Posterior vena cava (tissue), 2 donors: ENCODE data around the gene MAP3K6. TPM values are rescaled to one million over a fixed set of nuclear protein-coding genes. Genes with fewer than 3 reads are reported as not detected.
"Not testable (repeated sequence)": the region's sequence is repeated elsewhere in the genome, so short reads cannot be mapped to it uniquely, and the experiment has no call there.

Experiments used
- DNase-seq: peaks from one replicate; pipeline ENCODE4 v3.0.0-alpha.2; 2020; ENCODE audit warnings: low spot score
- intact Hi-C, 2 donors: fragments of 100-400 bp; cut with DNase I; formaldehyde crosslinking; loops; one replicate each; pipeline versions ENCODE4 v1.14.1 to v1.14.2; 2022 to 2023
- long read RNA-seq, 2 donors: library from polyadenylated mRNA; unstranded; transcript quantifications; one replicate each; pipeline ENCODE4 v2.0.0, GENCODE V29; 2020 to 2021
- total RNA-seq, 2 donors: library from RNA; stranded (reverse); fragmentation: NEBNext Ultra II Directional; extraction: Animal tissue kit (Norgen Biotek cat#: 25700); gene quantifications; one replicate each; pipeline ENCODE4 v1.2.1, GENCODE V29; 2021
- donor health status: DM: yes; HTN: yes; CAD: no.
- donor health status: DM: yes; HTN: yes; CAD: no.

The MAP3K6 gene, protein sequence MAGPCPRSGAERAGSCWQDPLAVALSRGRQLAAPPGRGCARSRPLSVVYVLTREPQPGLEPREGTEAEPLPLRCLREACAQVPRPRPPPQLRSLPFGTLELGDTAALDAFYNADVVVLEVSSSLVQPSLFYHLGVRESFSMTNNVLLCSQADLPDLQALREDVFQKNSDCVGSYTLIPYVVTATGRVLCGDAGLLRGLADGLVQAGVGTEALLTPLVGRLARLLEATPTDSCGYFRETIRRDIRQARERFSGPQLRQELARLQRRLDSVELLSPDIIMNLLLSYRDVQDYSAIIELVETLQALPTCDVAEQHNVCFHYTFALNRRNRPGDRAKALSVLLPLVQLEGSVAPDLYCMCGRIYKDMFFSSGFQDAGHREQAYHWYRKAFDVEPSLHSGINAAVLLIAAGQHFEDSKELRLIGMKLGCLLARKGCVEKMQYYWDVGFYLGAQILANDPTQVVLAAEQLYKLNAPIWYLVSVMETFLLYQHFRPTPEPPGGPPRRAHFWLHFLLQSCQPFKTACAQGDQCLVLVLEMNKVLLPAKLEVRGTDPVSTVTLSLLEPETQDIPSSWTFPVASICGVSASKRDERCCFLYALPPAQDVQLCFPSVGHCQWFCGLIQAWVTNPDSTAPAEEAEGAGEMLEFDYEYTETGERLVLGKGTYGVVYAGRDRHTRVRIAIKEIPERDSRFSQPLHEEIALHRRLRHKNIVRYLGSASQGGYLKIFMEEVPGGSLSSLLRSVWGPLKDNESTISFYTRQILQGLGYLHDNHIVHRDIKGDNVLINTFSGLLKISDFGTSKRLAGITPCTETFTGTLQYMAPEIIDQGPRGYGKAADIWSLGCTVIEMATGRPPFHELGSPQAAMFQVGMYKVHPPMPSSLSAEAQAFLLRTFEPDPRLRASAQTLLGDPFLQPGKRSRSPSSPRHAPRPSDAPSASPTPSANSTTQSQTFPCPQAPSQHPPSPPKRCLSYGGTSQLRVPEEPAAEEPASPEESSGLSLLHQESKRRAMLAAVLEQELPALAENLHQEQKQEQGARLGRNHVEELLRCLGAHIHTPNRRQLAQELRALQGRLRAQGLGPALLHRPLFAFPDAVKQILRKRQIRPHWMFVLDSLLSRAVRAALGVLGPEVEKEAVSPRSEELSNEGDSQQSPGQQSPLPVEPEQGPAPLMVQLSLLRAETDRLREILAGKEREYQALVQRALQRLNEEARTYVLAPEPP (N-terminal part only)
- total RNA-seq: 10 to 100 TPM; 72.8 to 94.3 TPM
- long read RNA-seq, donor 1, full-length matches to known transcripts: 8 of 40 reads
- long read RNA-seq, donor 1, partial matches to known transcripts: 23 of 40 reads
- long read RNA-seq, donor 1, other reads (novel, unspliced or antisense): 9 of 40 reads
- long read RNA-seq, donor 2, transcript MAP3K6-203 (5 exons, 956 nt): major isoform, 9 of 76 reads
- long read RNA-seq, donor 2, partial matches to known transcripts: 60 of 76 reads
- long read RNA-seq, donor 2, other reads (novel, unspliced or antisense): 7 of 76 reads

DNA sequence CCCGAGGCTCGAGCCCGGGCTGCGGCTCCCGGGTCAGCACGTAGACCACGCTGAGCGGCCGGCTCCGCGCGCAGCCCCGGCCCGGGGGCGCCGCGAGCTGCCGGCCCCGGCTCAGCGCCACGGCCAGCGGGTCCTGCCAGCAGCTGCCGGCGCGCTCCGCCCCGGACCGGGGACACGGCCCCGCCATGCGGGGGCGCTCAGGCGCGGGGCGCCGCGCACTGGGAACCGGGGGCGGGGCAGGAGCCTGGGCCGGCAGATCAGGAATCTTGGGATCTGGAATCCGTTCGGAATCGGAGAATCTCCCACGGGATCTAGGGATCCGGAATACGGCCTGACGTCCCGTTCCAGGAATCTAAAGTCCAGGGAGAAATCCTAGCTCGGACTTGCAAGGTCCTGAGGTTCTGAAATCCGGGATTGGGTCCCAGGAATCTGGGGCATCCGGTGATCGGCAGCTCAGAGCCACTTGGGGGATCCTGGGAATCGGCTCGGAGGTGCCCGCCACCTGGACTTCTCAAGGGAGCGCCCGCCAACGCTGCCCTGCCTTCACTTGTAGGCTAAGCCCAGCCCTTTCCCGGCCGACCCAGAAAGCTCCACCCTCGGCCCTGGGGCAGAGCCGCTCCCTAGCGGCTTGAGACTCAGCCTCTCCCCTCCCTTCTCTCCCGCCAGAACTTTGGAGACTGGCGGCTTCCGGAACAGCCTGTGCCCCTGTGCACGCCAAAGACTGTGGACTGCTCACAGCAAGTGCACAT, at the start of gene MAP3K6:
Gene MAP3K6 (minus strand): TSS at position 551 of the 749 bp plus-strand sequence. CDS start 364 bp downstream, at position 187.
- intact Hi-C loops: no loop called here
- peak; percentile 96 for DNase-seq

DNA sequence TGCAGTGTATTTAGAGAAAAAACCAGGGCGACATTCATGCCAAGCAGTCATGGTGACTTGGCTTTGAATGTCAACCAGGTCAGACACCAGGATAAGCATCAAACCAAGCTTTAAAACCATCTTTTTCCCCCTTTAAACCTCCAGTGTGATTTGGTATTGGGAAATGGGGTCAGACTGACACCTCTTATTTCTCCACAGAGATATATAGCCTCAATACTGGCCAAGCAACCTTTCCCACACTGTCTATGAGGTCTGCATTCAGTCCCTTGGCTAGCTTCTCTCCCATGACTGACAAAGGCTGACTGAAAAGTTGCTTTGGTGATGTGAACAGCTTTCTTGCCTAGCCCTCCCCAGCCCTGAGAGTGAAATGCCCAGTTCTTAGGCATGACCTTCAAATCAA, 47.3 kb upstream of the MAP3K6 start:
- intact Hi-C loops: loop anchor here in 1 of 2 donors (5.0 kb wide), 1 partner anchor 173 kb away; no protein-coding TSS in a partner anchor
- no peak for DNase-seq

DNA sequence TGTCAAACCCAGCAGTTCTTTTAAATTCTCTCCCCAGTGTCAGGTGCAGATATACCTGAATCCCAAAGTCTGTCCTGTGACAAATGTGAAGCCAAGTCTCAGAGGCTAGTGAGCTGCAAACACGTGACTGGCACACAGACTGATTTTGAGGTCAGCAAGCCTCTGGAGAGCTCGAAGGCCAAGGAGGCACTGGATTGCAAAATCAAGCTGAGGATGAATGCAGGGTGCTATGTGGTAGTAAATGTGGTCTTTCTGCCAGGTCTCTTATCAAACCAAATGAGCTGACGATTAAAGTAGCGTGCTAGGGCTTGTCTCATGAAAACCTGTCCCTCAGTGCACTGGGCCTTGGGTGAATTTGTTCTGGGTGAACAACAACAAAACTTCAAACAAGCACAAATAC, 46.2 kb upstream of the MAP3K6 start:
- intact Hi-C loops: loop anchor here in 1 of 2 donors (5.0 kb wide), 1 partner anchor 174 kb away; no protein-coding TSS in a partner anchor
- no peak for DNase-seq

DNA sequence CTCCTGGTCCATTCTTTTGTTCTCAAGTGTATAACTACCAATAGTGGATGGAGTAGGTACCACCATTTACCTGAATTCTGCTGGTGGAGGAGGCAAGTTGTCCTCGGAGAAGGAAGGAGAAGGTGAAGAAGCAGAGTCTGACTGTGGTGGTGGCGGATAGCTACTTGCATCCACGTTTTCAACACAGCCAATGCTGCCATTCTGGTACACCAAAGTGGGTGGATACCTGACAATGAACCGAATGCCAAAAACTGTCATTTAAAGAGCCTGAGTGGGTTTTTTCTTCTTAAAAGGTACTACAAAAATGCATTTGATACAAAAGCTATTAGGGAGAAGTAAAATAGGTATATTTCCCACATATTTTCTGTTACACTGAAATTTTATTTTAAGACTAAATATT, 45.7 kb upstream of the MAP3K6 start:
- peak; percentile 11 for DNase-seq
- intact Hi-C loops: loop anchor here in 1 of 2 donors (5.0 kb wide), 1 partner anchor 175 kb away; no protein-coding TSS in a partner anchor

DNA sequence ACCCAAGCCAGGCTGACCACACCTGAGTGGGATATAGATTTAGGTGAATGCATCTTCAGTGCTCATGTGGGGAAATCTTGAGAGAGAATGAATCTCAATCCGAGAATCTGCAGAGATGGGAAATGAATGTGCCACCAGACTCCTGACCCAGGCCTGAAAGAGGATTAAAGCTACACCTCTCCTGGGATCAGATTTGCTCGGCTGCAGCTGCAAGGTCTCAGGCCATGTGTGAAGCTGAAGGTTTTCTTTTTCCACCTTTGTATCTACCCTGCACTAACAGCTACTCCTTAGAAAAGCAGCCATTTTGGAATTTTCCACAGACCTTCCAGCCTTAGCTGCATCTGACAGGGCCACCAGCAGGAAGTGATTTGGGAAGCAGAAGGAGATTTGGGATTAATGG, 43.9 kb upstream of the MAP3K6 start:
- DNase-seq: no peak
- intact Hi-C loops: loop anchor here in 1 of 2 donors (5.0 kb wide), 1 partner anchor 177 kb away; no protein-coding TSS in a partner anchor

DNA sequence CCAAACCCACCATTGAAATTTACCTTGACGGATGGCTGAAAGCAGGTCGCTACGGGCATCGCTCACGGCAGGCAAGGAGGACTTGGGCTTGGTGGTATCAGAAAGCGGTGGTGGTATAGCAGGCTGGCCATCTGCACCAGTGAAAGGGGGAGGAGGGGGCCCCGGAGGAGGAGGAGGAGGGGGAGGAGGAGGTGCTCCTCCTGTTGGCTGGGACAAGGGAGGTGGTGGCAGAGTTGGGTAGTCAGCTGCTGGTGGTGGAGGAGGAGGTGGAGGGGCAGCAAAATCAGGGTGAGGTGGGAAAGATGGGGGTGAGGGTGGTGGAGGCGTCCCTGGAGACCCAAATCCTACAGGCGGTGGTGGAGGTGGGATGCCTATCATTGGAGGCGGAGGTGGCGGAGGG, 42.9 kb upstream of the MAP3K6 start:
- DNase-seq: peak; percentile 75
- intact Hi-C loops: loop anchor here (5.0 kb wide), 2 partner anchors 178 to 193 kb away; partner anchors contain the start of gene AHDC1 (in 1 of the 2)

DNA sequence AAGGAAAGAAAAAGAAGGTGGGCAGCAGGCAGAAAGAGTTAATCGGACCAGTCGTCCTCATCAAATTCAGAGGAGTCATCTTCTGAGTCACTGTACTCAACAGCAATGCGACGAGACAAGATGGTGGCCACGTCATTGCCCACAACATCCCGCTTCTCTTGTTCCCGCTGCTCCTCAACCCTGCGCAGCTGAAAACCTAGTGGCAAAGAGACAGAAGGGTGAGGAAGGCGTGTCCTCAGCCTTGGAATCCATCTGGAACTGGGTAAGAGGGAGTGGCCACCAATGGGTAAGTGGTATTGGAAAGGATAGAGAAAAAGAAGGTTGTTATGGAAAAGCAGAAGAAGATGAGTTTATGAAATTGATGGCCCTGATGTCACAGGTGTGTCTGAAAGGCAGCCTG, 41.4 kb upstream of the MAP3K6 start:
- peak; percentile 15 for DNase-seq
- intact Hi-C loops: loop anchor here in 1 of 2 donors (5.0 kb wide), 1 partner anchor 194 kb away; the partner anchor contains the start of gene AHDC1

DNA sequence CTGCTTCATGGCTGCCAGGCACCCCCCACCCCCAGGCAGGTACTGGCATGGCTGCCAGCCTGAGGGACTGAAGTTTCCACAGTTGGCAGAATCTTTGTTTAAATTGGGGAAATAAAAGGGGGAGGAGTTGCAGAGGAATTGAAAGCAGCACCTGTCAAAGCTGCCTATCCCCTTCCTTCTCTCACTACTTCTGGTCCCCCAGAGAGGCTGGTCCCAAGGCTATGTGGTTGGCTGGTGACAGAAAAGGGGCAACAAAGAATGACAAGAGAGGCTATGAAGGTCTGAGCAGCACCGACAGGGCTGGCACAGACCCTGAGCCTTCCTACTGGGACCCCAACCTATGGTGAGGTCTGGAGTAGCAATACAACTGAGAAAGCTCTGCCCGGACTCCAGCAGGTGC, 40.0 kb upstream of the MAP3K6 start:
- peak; percentile 35 for DNase-seq
- intact Hi-C loops: loop anchor here in 1 of 2 donors (5.0 kb wide), 1 partner anchor 196 kb away; the partner anchor contains the start of gene AHDC1

DNA sequence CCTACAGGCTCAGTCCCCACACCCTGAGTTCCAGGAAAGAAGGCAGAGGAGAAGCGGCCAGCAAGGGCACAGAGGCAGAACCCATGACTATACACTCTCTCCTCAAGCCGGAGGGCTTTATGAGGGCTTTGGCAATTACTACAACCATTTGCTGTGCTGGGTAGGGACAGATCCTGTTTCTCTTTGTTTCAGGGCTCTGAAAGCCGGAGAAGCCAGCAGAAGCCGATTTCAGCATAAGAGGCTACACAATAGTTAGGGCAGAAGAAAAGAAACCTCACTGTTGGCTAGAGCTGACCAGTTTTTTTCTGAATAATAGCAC, 39.6 kb upstream of the MAP3K6 start:
- DNase-seq: no peak
- intact Hi-C loops: loop anchor here in 1 of 2 donors (5.0 kb wide), 1 partner anchor 196 kb away; the partner anchor contains the start of gene AHDC1

DNA sequence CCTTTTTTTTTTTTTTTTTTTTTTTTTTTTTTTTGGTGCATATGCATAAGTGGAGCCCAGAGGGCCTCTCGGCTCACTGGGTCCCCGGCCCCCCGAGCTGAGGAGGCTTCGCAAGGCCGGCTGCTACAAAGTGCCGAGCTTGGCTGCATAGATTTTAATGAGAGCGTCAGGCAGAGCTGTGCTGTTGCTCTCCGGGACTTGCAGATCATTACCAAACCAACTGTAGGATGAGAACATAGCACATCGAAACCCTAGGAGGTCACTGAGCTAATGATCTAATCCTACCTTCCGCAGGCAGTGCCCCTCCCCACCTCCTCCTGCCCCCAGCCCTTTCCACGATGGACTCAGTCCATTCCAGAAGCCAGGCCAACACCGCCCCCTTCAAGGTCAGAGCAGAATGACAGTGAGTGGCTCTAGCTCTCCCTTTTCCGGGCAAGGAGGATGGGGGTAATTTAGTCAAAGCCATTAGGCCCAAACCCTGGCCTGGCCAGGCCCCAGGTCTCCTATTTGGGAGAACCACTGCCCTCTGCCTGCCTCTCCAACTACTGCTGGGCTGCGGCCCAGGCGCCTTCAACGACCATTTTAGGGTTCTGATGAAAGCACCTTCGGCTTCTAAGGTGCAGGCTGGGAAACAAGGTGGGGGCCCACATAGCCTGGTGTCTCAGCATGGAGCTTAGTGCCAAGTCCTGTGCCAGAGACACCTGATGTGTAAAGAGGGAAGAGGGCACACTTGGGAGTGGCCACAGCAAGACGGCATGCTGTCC, 39.0 kb upstream of the MAP3K6 start:
- intact Hi-C loops: loop anchor here in 1 of 2 donors (5.0 kb wide), 1 partner anchor 197 kb away; the partner anchor contains the start of gene AHDC1
- not testable (repeated sequence) for DNase-seq

DNA sequence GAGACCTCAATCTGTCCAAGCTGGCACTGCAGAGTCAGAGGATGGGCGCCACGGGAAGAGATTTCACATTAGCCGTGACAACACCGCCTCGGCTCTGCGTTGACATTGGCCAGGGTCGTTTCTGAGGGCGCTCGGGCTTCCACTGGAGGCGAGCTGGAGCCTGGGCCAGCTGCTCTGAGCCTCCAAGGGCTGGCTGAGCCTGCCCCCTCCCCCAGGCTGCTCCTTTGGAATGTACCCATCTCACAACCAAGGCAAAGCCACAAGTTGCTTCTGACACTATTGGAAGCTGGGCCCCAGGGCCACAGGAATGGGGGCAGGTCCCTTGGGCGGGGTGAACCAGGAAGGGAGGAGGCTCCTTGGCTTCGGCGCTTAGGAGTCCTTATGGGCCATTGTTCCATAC, 38.3 kb upstream of the MAP3K6 start:
- DNase-seq: peak; percentile 85
- intact Hi-C loops: loop anchor here in 1 of 2 donors (5.0 kb wide), 1 partner anchor 197 kb away; the partner anchor contains the start of gene AHDC1

DNA sequence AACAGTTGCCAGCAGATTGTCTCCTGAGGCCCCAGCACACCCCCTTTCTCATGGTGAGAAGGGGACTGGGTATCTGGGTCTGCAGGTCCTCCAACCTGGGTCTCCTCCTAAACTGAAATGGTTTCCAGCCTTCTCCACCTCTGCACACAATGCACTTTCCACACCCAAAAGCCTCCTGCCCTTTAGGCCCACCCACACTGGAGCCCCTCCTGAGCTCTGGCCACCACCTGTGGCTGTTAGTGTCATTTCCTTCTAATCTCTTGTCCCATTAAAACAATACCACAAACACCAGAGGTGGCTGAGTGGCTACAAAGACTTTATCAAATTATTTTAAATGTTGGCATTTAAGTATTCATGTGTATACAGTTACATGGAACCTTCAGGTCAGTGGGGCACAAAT, 37.2 kb upstream of the MAP3K6 start:
- intact Hi-C loops: loop anchor here in 1 of 2 donors (2.0 kb wide), 1 partner anchor 201 kb away; the partner anchor contains the start of gene AHDC1
- no peak for DNase-seq

DNA sequence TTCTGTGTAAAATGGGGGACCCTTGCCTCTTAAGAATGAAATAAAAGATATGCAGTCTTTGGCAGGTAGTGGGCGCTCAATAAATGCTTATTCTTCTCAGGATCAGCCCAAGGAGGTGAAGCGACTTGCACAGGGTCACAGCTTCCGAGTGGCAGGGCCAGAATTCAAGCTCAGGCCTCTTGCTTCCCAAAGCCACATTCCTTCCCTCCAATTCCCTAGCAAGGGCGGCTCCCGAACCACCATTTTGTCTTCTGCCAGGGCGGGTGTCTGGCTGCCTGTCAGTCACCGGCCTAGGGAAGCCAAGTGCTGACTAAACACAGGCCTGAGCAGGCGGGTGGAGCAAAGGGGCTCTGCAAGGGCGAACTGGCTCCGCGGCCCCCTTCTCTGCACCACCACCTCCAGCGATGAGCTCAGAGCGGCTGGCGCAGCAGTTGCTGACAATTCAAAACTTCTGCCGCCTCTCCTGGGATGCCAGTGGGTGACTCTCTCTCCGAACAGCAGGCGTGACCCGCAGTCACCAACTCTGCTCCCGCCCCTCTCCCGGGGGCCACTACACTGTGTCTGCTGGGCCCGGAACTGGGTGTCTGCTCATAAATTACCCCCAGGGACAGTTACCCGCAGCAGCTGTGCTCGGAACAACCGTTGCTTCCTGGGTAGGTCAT, 36.4 kb upstream of the MAP3K6 start:
- intact Hi-C loops: loop anchor here in 1 of 2 donors (2.0 kb wide), 1 partner anchor 202 kb away; the partner anchor contains the start of gene AHDC1
- DNase-seq: peak; percentile 95

DNA sequence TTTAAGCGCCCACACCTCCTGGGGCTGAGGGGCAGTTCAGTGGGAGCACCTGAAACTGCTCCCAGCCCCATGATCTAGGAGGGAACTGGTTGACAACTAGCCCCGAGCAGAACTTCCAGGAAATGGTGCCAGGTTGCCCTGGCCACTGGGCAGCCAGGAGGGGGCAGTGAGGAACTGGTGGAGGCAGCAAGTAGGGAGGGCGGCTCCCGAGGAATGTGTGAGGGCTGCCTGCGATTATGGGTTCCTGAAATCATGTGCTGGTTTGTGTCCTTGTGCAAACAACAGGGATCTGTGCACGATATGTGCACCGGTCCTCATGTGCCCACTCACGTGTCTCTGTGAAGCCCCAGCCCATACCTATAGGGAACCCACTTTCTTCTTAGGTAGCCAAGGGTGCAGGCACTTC, 35.6 kb upstream of the MAP3K6 start:
- peak; percentile 92 for DNase-seq
- intact Hi-C loops: loop anchor here in 1 of 2 donors (2.0 kb wide), 1 partner anchor 202 kb away; the partner anchor contains the start of gene AHDC1

DNA sequence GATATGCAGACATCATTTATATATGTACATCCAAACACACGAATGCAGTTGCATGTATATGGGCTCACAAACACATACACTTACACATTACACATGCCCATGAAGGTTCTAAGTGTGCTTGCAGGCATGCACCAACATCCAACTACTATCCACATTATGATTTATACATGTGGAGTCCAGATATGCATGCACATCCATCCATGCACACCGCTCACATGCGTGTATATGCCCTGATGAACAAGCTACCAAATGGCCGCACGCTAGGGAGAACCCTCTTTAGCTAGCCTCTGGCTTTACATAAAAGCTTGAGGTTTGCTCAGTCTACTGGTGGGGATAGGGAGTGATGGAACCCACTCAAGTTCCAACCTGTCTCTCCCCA, 34.2 kb upstream of the MAP3K6 start:
- DNase-seq: no peak
- intact Hi-C loops: no loop called here
